IPS-18a (cell line): ENCODE results near the gene COX7A2.

Experiments
- H3K27ac ChIP-seq: one replicate; pipeline ENCODE4 v1.5.1; 2013; ENCODE audit warnings: low read length
- H3K27me3 ChIP-seq: one replicate; pipeline ENCODE4 v1.6.1; 2013; ENCODE audit warnings: mild to moderate bottlenecking, low read length; ENCODE audit not compliant: control insufficient read depth, insufficient read depth
- H3K36me3 ChIP-seq: one replicate; pipeline ENCODE4 v1.6.1; 2013; ENCODE audit warnings: low read depth, low read length; ENCODE audit not compliant: control insufficient read depth
- H3K4me1 ChIP-seq: one replicate; pipeline ENCODE4 v1.6.1; 2013; ENCODE audit warnings: low read depth, low read length; ENCODE audit not compliant: control insufficient read depth
- H3K4me3 ChIP-seq: one replicate; pipeline ENCODE4 v1.5.1; 2013; ENCODE audit warnings: low read length
- H3K9ac ChIP-seq: one replicate; pipeline ENCODE4 v1.6.1; 2013; ENCODE audit warnings: mild to moderate bottlenecking, low read length, moderate library complexity
- H3K9me3 ChIP-seq: one replicate; pipeline ENCODE4 v1.6.1; 2013; ENCODE audit warnings: low read depth, low read length; ENCODE audit not compliant: control insufficient read depth

Gene COX7A2

GRCh38 chr6:75234126-75234865 is 9.3 kb downstream of the COX7A2 start:
- H3K9ac ChIP-seq = no peak overlapping the region
- peaks cover 15% of the 10 kb centered on the region for H3K4me1 ChIP-seq
- no peak overlapping the region for H3K27ac ChIP-seq
- H3K4me3 ChIP-seq = no peak overlapping the region
- H3K36me3 ChIP-seq = peaks cover 20% of the 10 kb centered on the region
- H3K27me3 ChIP-seq = no peaks in the 10 kb centered on the region
- H3K9me3 ChIP-seq = no peaks in the 10 kb centered on the region

GRCh38 chr6:75233092-75233615 is 10.4 kb downstream of the COX7A2 start:
- H3K36me3 ChIP-seq = peaks cover 14% of the 10 kb centered on the region
- no peak overlapping the region for H3K9ac ChIP-seq
- no peaks in the 10 kb centered on the region for H3K9me3 ChIP-seq
- H3K27me3 ChIP-seq = no peaks in the 10 kb centered on the region
- H3K4me1 ChIP-seq = peaks cover 15% of the 10 kb centered on the region
- no peak overlapping the region for H3K27ac ChIP-seq
- H3K4me3 ChIP-seq = no peak overlapping the region

GRCh38 chr6:75230484-75231325 is 12.9 kb downstream of the COX7A2 start:
- H3K4me1 ChIP-seq = peaks cover 10% of the 10 kb centered on the region
- no peaks in the 10 kb centered on the region for H3K36me3 ChIP-seq
- no peak overlapping the region for H3K4me3 ChIP-seq
- H3K9ac ChIP-seq = no peak overlapping the region
- no peaks in the 10 kb centered on the region for H3K9me3 ChIP-seq
- no peak overlapping the region for H3K27ac ChIP-seq
- no peaks in the 10 kb centered on the region for H3K27me3 ChIP-seq

GRCh38 chr6:75224303-75224926 is 19.2 kb downstream of the COX7A2 start:
- H3K36me3 ChIP-seq = no peaks in the 10 kb centered on the region
- peaks cover 4% of the 10 kb centered on the region for H3K4me1 ChIP-seq
- no peaks in the 10 kb centered on the region for H3K27me3 ChIP-seq
- no peak overlapping the region for H3K9ac ChIP-seq
- H3K27ac ChIP-seq = no peak overlapping the region
- H3K9me3 ChIP-seq = no peaks in the 10 kb centered on the region
- no peak overlapping the region for H3K4me3 ChIP-seq

- H3K27ac ChIP-seq = no peak overlapping the region
- H3K4me3 ChIP-seq = no peak overlapping the region
- H3K4me1 ChIP-seq = peaks cover 4% of the 10 kb centered on the region
- H3K9ac ChIP-seq = no peak overlapping the region
- H3K9me3 ChIP-seq = no peaks in the 10 kb centered on the region
- H3K36me3 ChIP-seq = no peaks in the 10 kb centered on the region
- H3K27me3 ChIP-seq = no peaks in the 10 kb centered on the region
These were observed 20.2 kb downstream of the COX7A2 start for GRCh38 chr6:75223428-75223827.

GRCh38 chr6:75222261-75222660 is 21.3 kb downstream of the COX7A2 start:
- no peaks in the 10 kb centered on the region for H3K27me3 ChIP-seq
- H3K27ac ChIP-seq = no peak overlapping the region
- no peak overlapping the region for H3K9ac ChIP-seq
- H3K9me3 ChIP-seq = no peaks in the 10 kb centered on the region
- H3K4me3 ChIP-seq = no peak overlapping the region
- H3K36me3 ChIP-seq = no peaks in the 10 kb centered on the region
- peaks cover 4% of the 10 kb centered on the region for H3K4me1 ChIP-seq

GRCh38 chr6:75221116-75221515 is 22.5 kb downstream of the COX7A2 start:
- H3K27me3 ChIP-seq = no peaks in the 10 kb centered on the region
- H3K36me3 ChIP-seq = no peaks in the 10 kb centered on the region
- H3K4me3 ChIP-seq = no peak overlapping the region
- peaks cover 4% of the 10 kb centered on the region for H3K4me1 ChIP-seq
- no peaks in the 10 kb centered on the region for H3K9me3 ChIP-seq
- no peak overlapping the region for H3K9ac ChIP-seq
- no peak overlapping the region for H3K27ac ChIP-seq

GRCh38 chr6:75220357-75220756 is 23.2 kb downstream of the COX7A2 start:
- no peak overlapping the region for H3K4me3 ChIP-seq
- no peak overlapping the region for H3K27ac ChIP-seq
- H3K4me1 ChIP-seq = peaks cover 4% of the 10 kb centered on the region
- no peak overlapping the region for H3K9ac ChIP-seq
- H3K36me3 ChIP-seq = no peaks in the 10 kb centered on the region
- H3K27me3 ChIP-seq = no peaks in the 10 kb centered on the region
- no peaks in the 10 kb centered on the region for H3K9me3 ChIP-seq

GRCh38 chr6:75219263-75219662 is 24.3 kb downstream of the COX7A2 start:
- Histone ChIP-seq H3K9me3 (no peaks in the 10 kb centered on the region), H3K9ac (no peak overlapping the region), H3K27me3 (no peaks in the 10 kb centered on the region), H3K4me3 (no peak overlapping the region), H3K36me3 (no peaks in the 10 kb centered on the region), H3K4me1 (peaks cover 4% of the 10 kb centered on the region), H3K27ac (no peak overlapping the region)

GRCh38 chr6:75217193-75217592 is 26.4 kb downstream of the COX7A2 start:
- H3K9ac ChIP-seq = no peak overlapping the region
- H3K9me3 ChIP-seq = no peaks in the 10 kb centered on the region
- H3K4me3 ChIP-seq = no peak overlapping the region
- peaks cover 16% of the 10 kb centered on the region for H3K4me1 ChIP-seq
- no peak overlapping the region for H3K27ac ChIP-seq
- H3K27me3 ChIP-seq = no peaks in the 10 kb centered on the region
- no peaks in the 10 kb centered on the region for H3K36me3 ChIP-seq

- no peaks in the 10 kb centered on the region for H3K36me3 ChIP-seq
- H3K9ac ChIP-seq = no peak overlapping the region
- H3K9me3 ChIP-seq = no peaks in the 10 kb centered on the region
- H3K27me3 ChIP-seq = peaks cover under 1% of the 10 kb centered on the region
- H3K27ac ChIP-seq = no peak overlapping the region
- H3K4me3 ChIP-seq = no peak overlapping the region
- H3K4me1 ChIP-seq = peaks cover 25% of the 10 kb centered on the region
These were observed 28.3 kb downstream of the COX7A2 start for GRCh38 chr6:75215291-75215690.
